Cardiac fibroblast (primary cell): Measurements from ENCODE around the gene FGF14.

Experiments used
- DNase-seq, 2 donors: peaks; one replicate each; pipeline versions ENCODE4 v3.0.0 to v3.0.0-alpha.2; 2010; ENCODE audit warnings: low read depth in 2 of 2
- H3K4me3 ChIP-seq, 2 donors: replicated peaks in 1 of 2; 1 replicate in 1 of 2; 2 replicates in 1 of 2; pipeline ENCODE4 v1.5.1; 2011; ENCODE audit warnings: low read depth in 2 of 2, low read length in 2 of 2, mild to moderate bottlenecking in 2 of 2, moderate library complexity in 1 of 2
- CTCF ChIP-seq: IDR thresholded peaks from one replicate; pipeline ENCODE4 v1.5.1; 2011; ENCODE audit warnings: low read depth, mild to moderate bottlenecking, low read length, inconsistent platforms

FGF14 gene

GRCh38 chr13:102197193-102197592 lies 204.7 kb downstream of the FGF14 start:
- peak; percentile 27 for TF ChIP-seq CTCF
- peak; percentile 4 to 53 for DNase-seq
- H3K4me3 ChIP-seq: no peak overlapping the region

- DNase-seq: peak; percentile 13 to 28
- TF ChIP-seq CTCF: no peak
- no peak overlapping the region for H3K4me3 ChIP-seq
Measured at GRCh38 chr13:102195566-102196462, 206.0 kb downstream of the FGF14 start.

- H3K4me3 ChIP-seq: no peak overlapping the region
- no peak for TF ChIP-seq CTCF
- no peak for DNase-seq
Measured at GRCh38 chr13:102192858-102193257, 209.0 kb downstream of the FGF14 start.

GRCh38 chr13:102191951-102192502 lies 209.8 kb downstream of the FGF14 start:
- no peak overlapping the region for H3K4me3 ChIP-seq
- peak; percentile 8 to 47 for DNase-seq

GRCh38 chr13:102190930-102191329 lies 210.9 kb downstream of the FGF14 start:
- H3K4me3 ChIP-seq: no peak overlapping the region
- no peak for DNase-seq
- TF ChIP-seq CTCF: no peak

More at GRCh38 chr13:102191951-102192502, 209.8 kb downstream of the FGF14 start:
- no peak for TF ChIP-seq CTCF

GRCh38 chr13:102187313-102187712 lies 214.5 kb downstream of the FGF14 start:
- no peak for DNase-seq
- no peak overlapping the region for H3K4me3 ChIP-seq
- TF ChIP-seq CTCF: no peak
